ENCODE data around the gene ECE1.

DNA sequence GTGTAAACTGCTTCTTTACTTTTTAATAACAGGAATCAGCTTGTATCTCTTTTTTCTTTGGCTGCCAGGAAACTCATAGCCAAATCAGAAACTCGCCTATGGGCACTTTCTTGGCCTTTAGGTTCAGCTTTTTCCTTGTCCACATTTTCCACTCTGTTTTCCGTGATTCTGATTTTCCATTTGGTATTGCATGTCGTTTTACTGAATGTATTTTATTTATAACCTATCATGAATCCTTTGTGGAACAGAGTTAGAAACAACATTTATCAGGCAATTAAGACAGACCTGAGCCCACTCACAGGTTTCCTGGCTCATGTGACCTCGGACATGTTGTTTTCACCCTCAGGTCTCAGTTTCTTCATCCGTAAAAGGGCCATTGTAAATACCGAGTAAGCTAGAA lies 5.3 kb upstream of the ECE1 start:
- TF ChIP-seq REST (IDR thresholded peaks at IDR 0.05; ENCODE audit: low read depth) (no peak), YY1 (IDR thresholded peaks at IDR 0.05; ENCODE audit: low read depth) (no peak), RAD21 (IDR thresholded peaks at IDR 0.05; ENCODE audit: low read depth) (no peak), CREB1 (IDR thresholded peaks at IDR 0.05; ENCODE audit: low read depth) (no peak), CEBPB (IDR thresholded peaks at IDR 0.05) (no peak), MAX (IDR thresholded peaks at IDR 0.05) (no peak), EP300 (IDR thresholded peaks at IDR 0.05; ENCODE audit: borderline replicate concordance) (no peak), TAF1 (IDR thresholded peaks at IDR 0.05; ENCODE audit: low read depth) (no peak), USF1 (IDR thresholded peaks at IDR 0.05) (no peak)
